ENCODE data around the gene CD300LG.
"Not testable (repeated sequence)": the region's sequence is repeated elsewhere in the genome, so short reads cannot be mapped to it uniquely, and the experiment has no call there.

Gene CD300LG

GRCh38 chr17:43857141-43857540, 10.2 kb downstream of the CD300LG start:
- no peak for FAIRE-seq

DNA sequence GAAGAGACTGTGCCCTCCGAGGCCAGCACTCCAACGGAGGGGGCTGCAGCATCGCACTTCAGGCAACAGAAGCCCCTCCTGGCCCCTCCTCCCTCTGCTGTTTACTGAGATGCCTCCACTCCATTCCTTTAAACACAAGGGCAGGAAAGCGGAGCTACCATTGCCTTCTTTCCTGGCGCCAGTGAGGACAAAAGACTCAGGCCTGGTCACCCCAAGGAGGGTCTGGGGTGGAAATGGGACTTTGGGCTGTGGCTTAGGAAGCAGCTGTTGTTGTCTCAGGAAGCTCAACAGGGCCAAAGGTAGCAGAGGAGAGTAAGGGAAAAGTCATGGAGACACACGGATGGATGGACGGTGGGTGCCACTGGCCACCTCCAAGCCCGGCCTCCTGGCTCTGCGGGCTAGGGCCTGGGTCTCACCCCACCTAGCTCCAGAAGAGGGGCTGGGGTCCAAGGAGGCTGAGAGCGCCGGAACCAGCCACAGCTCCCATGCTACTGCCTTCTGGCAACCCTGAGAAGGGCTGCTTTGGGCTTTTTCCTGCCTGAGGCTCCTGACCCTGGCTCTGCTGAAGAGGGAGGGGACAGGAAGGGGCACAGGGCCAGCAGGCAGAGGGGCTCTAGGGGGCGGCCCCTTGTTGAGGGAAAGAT, 11.1 kb downstream of the CD300LG start:
- no peak for FAIRE-seq

DNA sequence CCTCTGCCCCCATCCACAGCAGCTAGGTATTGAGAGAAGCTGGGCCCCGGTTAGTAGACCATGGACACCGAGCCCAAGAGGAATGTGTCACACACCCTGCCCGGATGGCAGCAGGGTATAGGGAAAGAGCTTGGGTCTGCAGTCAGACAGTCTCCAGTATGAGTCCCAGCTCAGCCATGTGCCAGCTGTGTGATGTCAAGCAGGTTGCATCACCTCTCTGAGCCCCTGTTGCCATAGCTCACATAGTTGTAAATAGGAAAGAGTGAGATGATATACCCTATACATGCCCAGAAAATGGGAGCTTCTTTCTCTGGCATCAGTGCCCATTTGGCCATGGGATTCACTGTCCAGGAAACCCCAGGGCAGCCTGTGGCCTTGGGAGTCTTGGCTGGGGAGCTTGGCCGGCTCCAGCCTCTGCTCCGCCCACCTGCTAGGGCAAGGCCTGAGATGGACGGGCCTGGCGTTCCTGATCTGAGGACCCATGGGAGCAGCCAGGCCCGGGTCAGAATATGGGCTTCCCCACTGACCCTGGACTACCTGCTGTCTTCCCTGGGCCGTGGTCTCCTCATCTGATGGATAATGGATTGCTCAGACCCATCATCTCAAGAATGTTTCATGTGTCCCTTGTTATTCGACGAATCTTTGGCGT, 13.2 kb downstream of the CD300LG start:
- FAIRE-seq: no peak

- no peak for FAIRE-seq
These were observed 14.1 kb downstream of the CD300LG start for GRCh38 chr17:43860927-43861622.

DNA sequence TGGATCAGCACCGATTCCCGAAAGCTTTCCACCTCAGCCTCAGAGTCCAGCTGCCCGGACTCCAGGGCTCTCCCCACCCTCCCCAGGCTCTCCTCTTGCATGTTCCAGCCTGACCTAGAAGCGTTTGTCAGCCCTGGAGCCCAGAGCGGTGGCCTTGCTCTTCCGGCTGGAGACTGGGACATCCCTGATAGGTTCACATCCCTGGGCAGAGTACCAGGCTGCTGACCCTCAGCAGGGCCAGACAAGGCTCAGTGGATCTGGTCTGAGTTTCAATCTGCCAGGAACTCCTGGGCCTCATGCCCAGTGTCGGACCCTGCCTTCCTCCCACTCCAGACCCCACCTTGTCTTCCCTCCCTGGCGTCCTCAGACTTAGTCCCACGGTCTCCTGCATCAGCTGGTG, 15.0 kb downstream of the CD300LG start:
- no peak for FAIRE-seq

DNA sequence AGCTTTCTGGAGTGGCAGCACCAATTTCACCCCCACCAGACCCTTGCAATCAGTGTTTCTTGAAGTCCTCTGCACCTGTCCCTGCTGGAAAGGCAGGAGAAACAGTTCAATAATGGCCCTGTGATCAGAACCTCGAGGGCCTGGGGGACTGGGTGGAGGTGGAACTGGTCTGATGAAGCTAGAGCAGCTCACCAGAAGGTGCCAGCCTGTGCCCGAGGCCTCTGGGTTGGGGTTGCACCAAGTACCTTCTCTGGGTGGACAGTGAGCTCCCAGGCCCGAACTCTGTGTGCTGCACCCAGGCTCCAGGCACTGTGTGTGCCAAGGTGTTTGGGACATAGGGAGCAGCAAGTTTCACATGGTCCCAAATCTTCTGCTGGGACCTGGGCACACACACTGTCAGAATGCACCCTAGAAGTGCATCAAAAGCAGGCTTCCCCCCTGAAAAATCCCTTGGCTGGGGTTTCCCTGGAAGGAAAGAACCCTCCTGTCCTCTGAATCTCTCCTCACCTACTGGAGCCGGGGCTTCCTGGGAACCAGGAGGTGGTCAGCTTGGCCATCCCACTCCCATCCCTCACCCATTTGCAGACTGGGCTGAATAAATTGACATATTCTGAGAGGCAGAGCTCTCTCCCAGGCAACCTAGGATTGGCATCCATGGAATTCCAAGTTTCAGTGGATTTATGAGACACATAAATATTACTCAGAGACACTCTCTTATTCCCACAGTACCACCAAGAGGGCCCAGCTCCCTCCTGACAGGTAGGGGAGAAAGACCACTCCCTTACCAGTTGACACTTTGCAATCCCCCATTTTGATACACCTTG, 17.4 kb downstream of the CD300LG start:
- FAIRE-seq: no peak

GRCh38 chr17:43868226-43868994, 21.4 kb downstream of the CD300LG start:
- no peak for FAIRE-seq

GRCh38 chr17:43869031-43869430, 22.1 kb downstream of the CD300LG start:
- FAIRE-seq: not testable (repeated sequence)

GRCh38 chr17:43871946-43872690, 25.1 kb downstream of the CD300LG start:
- FAIRE-seq: no peak

- FAIRE-seq: no peak
These were observed 26.1 kb downstream of the CD300LG start for GRCh38 chr17:43873091-43873490.

- FAIRE-seq: no peak
These were observed 26.8 kb downstream of the CD300LG start for GRCh38 chr17:43873815-43874214.

- FAIRE-seq: no peak
These were observed 27.3 kb downstream of the CD300LG start for GRCh38 chr17:43874293-43874692.

DNA sequence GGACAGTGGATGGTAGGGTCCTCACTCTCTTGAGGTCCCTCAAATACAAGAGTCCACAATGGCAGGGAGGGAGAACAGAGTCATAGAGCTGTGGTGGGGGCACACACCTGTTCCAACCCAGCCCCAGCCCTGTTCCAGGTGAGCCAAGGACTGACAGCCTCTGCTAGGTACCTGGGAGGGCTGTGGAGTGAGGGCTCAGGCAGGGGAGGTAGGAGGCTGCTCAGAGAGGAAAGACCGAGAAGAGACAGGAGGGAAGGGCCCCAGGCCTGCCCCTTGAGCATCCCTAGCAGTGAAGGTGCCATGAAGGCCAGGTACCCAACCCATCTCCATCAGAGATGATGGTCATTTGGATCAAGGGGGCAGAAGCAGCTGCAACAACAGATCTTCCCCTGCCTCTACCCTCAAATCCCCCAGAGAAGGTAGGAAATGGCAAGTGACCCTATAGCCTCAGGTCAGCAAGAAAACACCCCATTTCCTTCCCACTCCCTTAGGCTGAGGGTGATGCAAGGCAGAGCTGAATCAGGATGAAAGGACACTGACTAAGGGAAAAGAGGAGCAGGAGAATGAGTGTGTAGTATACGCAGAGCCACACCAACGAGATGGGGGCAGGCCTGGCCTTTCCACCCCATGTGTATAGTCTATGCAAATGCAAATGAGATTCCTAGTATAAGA, 28.6 kb downstream of the CD300LG start:
- no peak for FAIRE-seq

- no peak for FAIRE-seq
These were observed 30.1 kb downstream of the CD300LG start for GRCh38 chr17:43877031-43877430.

DNA sequence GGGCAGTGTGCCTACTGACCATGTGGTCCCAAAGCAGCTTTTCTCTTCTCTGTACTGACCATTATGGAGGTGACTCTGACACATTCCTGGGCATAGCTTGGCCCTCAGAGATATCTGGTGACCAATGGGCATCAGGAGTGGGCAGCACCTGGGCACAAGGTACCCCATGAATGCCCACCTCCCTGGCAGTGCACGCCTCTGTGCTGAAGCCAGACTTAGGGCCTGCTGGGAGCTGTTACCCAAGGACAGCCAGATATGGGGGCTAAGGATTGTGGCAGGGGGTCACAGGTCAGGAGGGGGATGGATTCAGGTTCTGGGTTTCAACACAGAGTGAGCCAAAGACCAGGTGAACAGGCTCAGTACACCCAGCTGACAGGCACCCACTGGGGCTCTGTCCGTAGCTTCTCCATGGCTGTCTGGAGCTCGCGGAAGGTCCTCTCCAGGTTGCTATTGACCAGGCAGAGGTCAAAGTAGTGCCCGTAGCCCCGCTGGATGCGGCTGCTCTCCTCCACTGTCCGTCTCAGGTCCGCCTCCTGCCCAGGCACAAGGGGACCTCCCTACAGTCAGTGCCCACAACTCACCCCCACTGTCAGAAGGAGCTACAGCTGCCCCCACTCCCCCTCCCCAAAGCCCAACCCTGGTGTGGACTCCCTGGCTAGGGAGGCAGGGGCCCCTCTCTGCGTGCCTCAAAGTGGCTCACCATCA, 30.6 kb downstream of the CD300LG start:
- no peak for FAIRE-seq

- FAIRE-seq: peak; percentile 93
These were observed 31.5 kb downstream of the CD300LG start for GRCh38 chr17:43878260-43879175.

DNA sequence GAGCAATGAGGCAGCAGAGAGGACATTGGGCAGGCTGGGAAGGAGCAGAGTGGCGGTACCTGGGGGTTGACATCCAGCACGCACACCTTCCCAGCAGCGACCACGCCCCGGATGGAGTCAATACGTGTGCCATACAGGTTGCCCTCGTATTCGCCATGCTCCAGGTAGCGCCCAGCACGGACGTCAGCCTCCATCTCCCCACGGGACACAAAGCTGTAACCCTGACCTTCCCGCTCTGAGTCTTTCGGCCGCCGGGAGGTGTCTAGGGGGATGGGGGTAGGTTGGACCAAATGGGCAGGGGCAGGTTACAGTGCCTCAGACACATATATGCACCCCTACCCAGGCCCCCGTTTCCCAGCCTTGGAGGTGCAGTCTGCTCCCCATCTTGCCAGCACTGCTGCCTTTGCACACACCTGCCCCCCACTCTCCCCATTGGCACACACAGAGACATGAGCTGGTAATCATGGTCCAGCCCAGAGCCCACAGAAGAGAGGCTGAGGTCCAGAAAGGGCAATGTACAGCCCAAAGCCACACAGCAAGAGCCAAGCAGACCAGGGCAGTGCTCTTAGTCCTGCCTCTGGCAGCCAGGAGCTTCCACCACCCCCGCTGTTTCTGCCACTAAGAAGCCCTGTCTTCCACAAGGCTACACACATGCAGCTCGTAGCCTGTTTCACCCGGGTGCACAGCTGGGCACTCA, 32.9 kb downstream of the CD300LG start:
- FAIRE-seq: no peak

DNA sequence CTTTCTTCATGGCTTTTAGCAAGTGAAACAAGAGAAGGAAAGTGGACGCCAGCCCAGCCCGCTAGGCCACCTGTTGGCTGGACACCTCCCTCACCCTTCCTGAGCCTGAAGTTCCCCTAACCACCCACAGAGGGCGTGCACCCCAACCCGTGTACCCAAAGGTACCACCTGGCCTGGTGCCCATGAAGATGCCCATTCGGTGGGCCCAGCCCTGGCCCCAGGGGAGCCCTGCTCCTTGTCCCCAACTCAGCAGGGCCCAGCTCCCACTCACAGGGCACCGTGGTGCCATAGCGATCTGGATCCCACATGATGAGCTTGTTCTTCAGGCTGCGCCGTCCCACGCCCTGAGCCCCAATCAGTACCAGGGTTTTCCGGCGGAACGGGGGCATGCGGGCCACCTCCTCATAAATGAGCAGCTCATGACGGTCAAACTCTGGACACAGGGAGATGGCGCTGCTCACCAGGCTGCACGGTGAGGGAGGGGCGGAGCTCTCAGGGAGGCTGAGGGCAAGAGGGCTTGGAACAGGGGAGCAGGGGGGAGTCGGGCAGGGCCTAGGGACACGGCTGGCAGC, 33.5 kb downstream of the CD300LG start:
- FAIRE-seq: no peak

All from G401.6 (cell line).